Mesodermal cell (in vitro differentiated cells): ENCODE measurements around the gene MTA2.
A peak's percentile ranks its signal among the peaks of the same experiment; 100 is the strongest.

Experiments used
- H3K27ac ChIP-seq: 2 replicates; pipeline ENCODE4 v1.7.0; 2013; ENCODE audit warnings: mild to moderate bottlenecking, low read depth, low read length, moderate library complexity; ENCODE audit not compliant: severe bottlenecking
- H3K36me3 ChIP-seq: 2 replicates; pipeline ENCODE4 v1.7.1; 2013; ENCODE audit warnings: mild to moderate bottlenecking, low read length, moderate library complexity; ENCODE audit not compliant: control insufficient read depth, insufficient read depth
- H3K4me1 ChIP-seq: one replicate; pipeline ENCODE4 v1.7.1; 2013; ENCODE audit warnings: mild to moderate bottlenecking, low read length; ENCODE audit not compliant: insufficient read depth, control insufficient read depth, poor library complexity, severe bottlenecking
- H3K4me3 ChIP-seq: 2 replicates; pipeline ENCODE4 v1.7.0; 2013; ENCODE audit warnings: low read length, control low read depth, mild to moderate bottlenecking; ENCODE audit not compliant: insufficient read depth, poor library complexity, severe bottlenecking; ENCODE audit errors: extremely low read depth
- H3K9me3 ChIP-seq: 2 replicates; pipeline ENCODE4 v1.7.1; 2013; ENCODE audit warnings: mild to moderate bottlenecking, low read length, moderate library complexity; ENCODE audit not compliant: control insufficient read depth
- WGBS, 2 experiments: methylation state at CpG; one replicate each; pipeline ENCODE4 v1.1.5; 2013; ENCODE audit warnings: missing lambda C conversion rate in 2 of 2; ENCODE audit not compliant: insufficient coverage in 2 of 2; 5-methylcytosine and 5-hydroxymethylcytosine counted together

Gene MTA2

DNA sequence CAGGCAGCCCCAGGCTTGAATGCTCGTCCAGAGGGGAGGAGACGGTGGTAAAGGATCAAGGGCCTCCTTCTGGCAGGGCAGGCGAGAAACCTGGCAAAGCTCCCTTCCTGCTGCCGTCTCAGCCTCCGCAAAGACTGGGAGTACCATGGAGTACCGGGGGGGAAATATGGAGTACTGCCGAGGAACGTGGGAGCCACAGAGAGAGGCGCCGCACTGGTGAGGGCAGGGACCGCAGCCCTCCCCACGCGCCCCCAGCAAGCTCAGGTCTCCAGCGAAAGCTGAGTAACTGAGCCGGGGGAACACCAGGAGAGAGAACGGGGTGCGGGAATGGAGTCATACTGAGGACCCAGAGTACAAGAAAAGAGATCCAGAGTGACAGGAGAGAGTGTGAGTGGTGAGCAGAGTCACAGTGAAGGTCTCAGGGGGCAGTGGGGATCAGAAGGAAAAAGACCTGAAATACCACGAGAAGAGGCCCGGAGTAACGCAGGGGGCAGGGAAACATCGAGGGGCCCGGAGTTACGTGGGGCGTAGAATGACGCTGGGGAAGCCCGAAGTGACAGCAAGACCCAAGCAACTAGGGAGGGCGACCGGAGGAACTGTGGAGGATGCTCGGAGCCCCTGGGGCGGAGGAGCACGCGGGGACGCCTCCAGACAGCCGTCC lies 10.2 kb upstream of the MTA2 start:
- H3K27ac ChIP-seq, result peak overlapping the region; percentile 59
- peak overlapping the region; percentile 62 for H3K4me3 ChIP-seq
- H3K4me1 ChIP-seq, result peaks cover 9% of the 10 kb centered on the region
- no peaks in the 10 kb centered on the region for H3K9me3 ChIP-seq
- 3 to 8% methylated on average over 26 to 32 of the region's 34 CpGs for WGBS, 2 experiments
- peaks cover 22% of the 10 kb centered on the region for H3K36me3 ChIP-seq

DNA sequence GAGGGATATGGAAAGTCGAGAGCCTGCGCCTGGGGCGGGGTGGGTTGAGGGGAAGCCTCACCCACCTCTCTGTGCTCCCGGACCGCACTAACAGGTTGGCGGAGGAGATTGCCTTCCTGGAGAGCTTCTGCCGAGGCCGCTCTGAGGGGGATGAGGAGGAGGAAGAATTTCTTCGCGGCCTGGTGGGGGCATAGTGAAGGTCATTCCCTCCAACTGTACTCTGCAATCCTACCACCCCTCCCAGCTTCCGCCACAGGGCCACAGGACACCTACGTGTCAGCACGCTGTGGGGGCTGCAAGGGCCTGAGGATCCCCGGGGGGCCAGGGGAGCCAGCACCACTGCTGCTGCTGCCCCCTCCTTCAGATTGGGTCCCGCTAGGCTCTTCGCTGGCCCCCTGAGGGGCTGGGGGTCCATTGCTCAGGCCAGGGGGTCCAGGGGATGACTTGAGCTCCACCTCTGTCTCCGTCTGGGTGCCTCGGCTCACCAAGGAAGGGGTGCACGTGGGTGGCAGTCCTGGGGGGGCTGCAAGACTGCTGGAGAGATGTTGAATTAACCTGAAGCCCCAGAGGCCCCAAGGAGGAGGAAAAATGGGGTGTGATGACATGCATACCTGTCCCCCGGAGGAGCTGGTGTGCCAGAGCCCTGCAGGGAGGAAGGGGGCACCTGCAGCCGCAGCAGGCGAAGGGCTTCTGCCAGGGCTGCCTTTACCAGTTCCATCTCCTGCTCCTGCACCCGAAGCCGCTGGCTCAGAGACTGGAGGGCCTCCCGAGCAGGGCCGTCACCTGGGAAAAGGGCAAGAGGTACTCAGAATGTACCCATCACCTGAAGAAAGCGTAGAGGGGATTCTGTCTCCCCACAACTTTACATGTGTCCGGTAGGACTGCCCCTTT lies 9.4 kb upstream of the MTA2 start:
- WGBS, 2 experiments, result 82 to 93% methylated on average over 12 to 17 of the region's 28 CpGs

DNA sequence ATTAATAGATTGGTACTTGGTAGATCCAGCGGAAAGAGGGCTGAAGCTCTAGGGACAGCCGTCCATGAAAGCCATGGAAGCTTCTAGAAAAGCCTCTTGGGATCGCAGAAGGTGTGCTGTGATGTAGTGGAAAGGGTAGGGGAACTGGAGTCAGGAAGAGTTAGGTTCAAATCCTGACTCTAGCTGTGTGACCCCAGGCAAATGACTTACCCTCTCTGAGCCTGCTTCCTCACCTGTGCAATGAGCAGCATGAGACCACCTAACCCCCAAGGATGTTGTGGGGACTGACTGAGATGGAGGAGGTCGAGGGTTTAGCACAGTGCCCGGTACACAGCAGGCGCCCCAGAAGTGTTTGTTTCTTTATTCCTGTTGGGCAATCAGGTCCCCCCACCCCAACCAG lies 8.7 kb upstream of the MTA2 start:
- Histone ChIP-seq H3K4me3 (no peak overlapping the region), H3K36me3 (peaks cover 32% of the 10 kb centered on the region), H3K9me3 (no peaks in the 10 kb centered on the region), H3K4me1 (peaks cover 9% of the 10 kb centered on the region), H3K27ac (no peak overlapping the region)
- 93 to 96% methylated on average over 3 of the region's 6 CpGs for WGBS, 2 experiments

More for the DNA sequence above, 9.4 kb upstream of the MTA2 start:
- Histone ChIP-seq H3K4me3 (peak overlapping the region; percentile 62), H3K4me1 (peaks cover 9% of the 10 kb centered on the region), H3K9me3 (no peaks in the 10 kb centered on the region), H3K36me3 (peaks cover 25% of the 10 kb centered on the region), H3K27ac (no peak overlapping the region)

DNA sequence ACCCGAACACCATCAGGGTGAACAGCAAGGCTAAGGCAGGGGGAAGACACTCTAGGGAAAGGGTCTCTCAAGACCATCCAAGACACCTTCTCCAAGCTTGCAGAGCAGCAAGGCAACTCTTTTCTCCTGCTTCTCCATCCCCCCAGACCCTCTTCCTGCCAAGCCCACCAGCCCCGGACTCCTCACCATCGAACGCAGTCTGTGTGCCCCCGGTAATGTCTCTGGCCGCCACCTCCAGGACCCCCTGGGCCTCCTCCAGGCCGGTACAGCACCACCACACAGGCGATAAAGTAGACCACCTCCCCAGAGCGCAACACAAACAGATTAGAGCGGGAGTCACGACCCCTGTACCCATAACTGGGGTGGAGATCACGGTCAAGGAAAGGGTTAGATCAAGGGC lies 7.1 kb upstream of the MTA2 start:
- no peak overlapping the region for H3K4me3 ChIP-seq
- no peak overlapping the region for H3K27ac ChIP-seq
- peaks cover 20% of the 10 kb centered on the region for H3K4me1 ChIP-seq
- WGBS, 2 experiments, result 98% methylated on average over 6 to 8 of the region's 12 CpGs
- H3K9me3 ChIP-seq, result no peaks in the 10 kb centered on the region
- peaks cover 36% of the 10 kb centered on the region for H3K36me3 ChIP-seq

DNA sequence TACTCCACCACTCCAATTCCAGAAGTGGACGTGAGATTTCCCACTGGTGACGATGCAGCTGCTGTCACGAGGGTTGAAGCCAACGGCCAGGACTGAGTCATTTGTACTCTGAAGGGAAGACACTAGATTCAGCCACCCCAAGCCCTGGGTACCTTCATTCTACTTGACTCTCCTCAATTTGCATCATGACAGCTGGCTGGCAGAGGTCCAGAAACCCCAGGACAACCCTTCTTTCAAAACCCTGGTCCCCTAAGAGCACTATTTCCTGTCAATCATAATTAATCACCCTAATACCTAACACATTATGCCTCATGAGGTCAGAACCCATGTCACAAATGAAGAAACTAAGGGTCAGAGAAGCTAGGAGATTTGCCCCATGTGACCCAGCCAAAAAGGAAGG lies 6.0 kb upstream of the MTA2 start:
- no peak overlapping the region for H3K27ac ChIP-seq
- H3K9me3 ChIP-seq, result no peaks in the 10 kb centered on the region
- peaks cover 20% of the 10 kb centered on the region for H3K4me1 ChIP-seq
- peaks cover 39% of the 10 kb centered on the region for H3K36me3 ChIP-seq
- H3K4me3 ChIP-seq, result no peak overlapping the region
- WGBS, 2 experiments, result 94 to 97% methylated on average over 3 to 4 of the region's 4 CpGs

DNA sequence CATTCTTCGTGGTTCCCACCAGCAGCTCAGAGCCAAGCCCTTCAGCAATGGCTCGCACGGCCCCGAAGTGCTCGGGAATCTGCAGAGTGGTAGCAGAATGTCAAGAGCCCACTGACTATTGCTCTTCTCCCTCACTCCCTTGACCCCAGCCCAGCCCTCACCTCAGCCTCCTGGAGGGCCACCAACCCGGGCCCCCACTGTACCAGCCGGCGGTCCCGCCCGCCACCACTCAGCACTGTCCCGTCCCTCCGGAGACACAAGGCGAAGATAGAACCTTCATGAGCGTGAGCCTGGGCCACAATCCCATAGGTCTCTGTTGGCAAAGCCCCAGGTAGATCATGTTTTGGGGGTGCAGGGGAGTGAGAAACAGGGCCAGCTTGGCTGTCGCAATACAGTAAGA lies 4.2 kb upstream of the MTA2 start:
- peaks cover 39% of the 10 kb centered on the region for H3K36me3 ChIP-seq
- whole genome bisulfite sequencing, 2 experiments, result 97 to 99% methylated on average over 10 to 13 of the region's 15 CpGs
- H3K9me3 ChIP-seq, result no peaks in the 10 kb centered on the region
- no peak overlapping the region for H3K4me3 ChIP-seq
- peaks cover 15% of the 10 kb centered on the region for H3K4me1 ChIP-seq
- no peak overlapping the region for H3K27ac ChIP-seq

DNA sequence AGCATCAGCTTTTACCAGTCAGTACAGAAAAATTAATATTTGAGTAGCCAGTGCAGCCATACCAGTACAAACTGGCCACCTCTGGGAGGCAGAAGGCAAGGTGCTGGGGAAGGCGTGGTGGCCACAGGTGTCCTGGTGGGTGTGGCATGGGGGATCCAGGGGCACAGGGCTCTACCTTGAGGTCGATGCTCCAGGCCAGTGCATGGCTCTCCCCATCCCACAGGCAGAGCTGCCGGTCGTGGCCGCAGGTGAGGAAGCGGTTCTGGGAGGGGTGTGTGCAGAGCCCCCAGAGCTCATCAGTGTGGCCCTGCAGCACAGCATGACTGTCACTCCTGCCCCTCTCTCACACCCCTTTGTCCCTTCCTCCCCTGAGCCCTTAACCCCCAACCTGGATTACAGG lies 3.8 kb upstream of the MTA2 start:
- Histone ChIP-seq H3K4me1 (peaks cover 11% of the 10 kb centered on the region), H3K4me3 (no peak overlapping the region), H3K27ac (no peak overlapping the region), H3K36me3 (peaks cover 37% of the 10 kb centered on the region), H3K9me3 (no peaks in the 10 kb centered on the region)
- 89 to 98% methylated on average over 5 to 6 of the region's 6 CpGs for WGBS, 2 experiments

DNA sequence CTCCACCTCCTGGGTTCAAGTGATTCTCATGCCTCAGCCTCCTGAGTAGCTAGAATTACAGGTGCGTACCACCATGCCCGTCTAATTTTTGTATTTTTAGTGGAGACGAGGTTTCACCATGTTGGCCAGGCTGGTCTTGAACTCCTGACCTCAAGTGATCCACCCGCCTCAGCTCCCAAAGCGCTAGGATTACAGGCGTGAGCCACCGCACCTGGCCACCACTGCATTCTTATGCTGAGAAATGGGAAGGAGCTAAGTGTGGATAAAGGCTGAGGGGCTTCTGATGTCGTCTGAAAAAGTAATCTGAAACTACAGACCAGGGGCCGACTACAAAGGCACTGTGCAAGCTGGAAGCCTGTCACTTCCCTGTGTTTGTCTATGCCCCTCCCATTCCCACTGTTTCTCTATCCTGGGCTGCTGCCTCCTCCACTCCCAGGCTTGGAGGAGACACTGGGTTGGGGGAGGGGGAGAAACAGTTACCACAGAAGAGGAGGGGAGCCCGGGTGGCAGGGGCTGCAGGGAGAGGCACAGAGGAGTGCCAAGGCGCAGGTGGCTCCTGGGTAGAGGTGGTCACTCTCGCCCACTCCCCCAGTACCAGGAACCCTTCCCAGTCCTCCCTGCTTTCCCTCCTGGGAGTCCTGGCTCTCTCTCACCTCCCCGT lies 2.9 kb upstream of the MTA2 start:
- no peak overlapping the region for H3K27ac ChIP-seq
- 66 to 75% methylated on average over 9 of the region's 13 CpGs for WGBS, 2 experiments
- H3K4me1 ChIP-seq, result peaks cover 17% of the 10 kb centered on the region
- no peak overlapping the region for H3K4me3 ChIP-seq
- H3K36me3 ChIP-seq, result peaks cover 38% of the 10 kb centered on the region
- no peaks in the 10 kb centered on the region for H3K9me3 ChIP-seq

DNA sequence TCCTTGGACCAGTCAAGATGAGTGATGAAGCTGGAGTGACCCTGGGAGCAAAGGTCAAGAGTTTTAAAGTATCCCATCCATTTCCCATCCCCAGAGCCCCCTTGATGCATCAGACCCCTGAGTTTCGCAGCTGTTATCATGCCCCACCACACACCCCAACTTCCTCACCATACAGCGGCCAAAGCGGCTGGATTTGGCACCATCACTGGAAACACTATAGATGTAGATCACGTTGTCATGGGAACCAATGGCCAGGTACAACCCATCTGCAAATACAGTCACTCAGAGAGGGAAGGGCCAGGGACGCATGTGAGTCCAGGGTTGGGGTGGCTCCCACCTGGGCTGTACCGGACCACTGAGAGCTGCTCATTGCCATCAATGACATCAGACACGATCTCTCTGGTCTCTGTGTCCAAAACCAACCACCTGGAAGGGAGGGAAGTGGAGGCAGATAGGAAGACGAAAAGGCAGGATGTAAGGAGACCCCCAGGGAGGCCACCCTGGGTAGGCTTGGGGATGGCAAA lies 2.2 kb upstream of the MTA2 start:
- WGBS, 2 experiments, result 95 to 98% methylated on average over 7 to 8 of the region's 8 CpGs

DNA sequence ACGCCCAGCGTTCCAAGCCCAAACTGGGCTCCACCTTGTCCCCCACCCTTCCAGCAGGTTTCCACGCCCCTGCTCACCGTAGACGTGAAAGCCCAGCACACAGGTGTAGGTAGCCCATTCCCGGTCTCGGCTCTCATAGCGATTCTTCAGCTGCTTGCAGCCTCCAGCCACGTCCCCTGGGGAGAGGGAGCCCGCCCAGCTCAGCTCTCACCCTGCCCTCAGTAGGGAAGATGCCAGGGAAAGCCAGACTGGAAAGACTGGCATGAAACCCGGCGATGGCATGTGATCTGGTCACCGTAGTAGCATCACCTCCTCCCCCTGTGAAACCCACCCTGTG lies 1.4 kb upstream of the MTA2 start:
- Histone ChIP-seq H3K9me3 (no peaks in the 10 kb centered on the region), H3K4me3 (no peak overlapping the region), H3K4me1 (peaks cover 26% of the 10 kb centered on the region), H3K36me3 (peaks cover 43% of the 10 kb centered on the region), H3K27ac (no peak overlapping the region)
- WGBS, 2 experiments, result 67 to 71% methylated on average over 13 of the region's 13 CpGs

More for the DNA sequence above, 2.2 kb upstream of the MTA2 start:
- Histone ChIP-seq H3K4me3 (no peak overlapping the region), H3K27ac (no peak overlapping the region), H3K36me3 (peaks cover 39% of the 10 kb centered on the region), H3K4me1 (peaks cover 20% of the 10 kb centered on the region), H3K9me3 (no peaks in the 10 kb centered on the region)
